Erythroblast (primary cell): ENCODE measurements around the gene RAD18.

Source experiments
- DNase-seq, 2 experiments: peaks; one replicate each; lab custom pipeline; 2025; lab: John Stamatoyannopoulos, UW
- GATA1 ChIP-seq: IDR thresholded peaks from 2 replicates; pipeline ENCODE4 v1.6.1; 2011; ENCODE audit warnings: low read depth, mild to moderate bottlenecking, control low read depth, low read length, moderate library complexity
- POLR2A ChIP-seq: IDR thresholded peaks from 2 replicates; pipeline ENCODE4 v1.6.1; 2011; ENCODE audit warnings: mild to moderate bottlenecking, low read length

The RAD18 gene

GRCh38 chr3:8938021-8938420 lies 25.3 kb downstream of the RAD18 start:
- DNase-seq, result peak; percentile 26 to 28
- TF ChIP-seq POLR2A (no peak), GATA1 (no peak)

GRCh38 chr3:8937064-8938020 lies 25.9 kb downstream of the RAD18 start:
- no peak for DNase-seq
- TF ChIP-seq GATA1, result no peak
- TF ChIP-seq POLR2A, result no peak

- no peak for TF ChIP-seq POLR2A
- no peak for TF ChIP-seq GATA1
- no peak for DNase-seq
These were observed 30.8 kb downstream of the RAD18 start for GRCh38 chr3:8932507-8932906.

- TF ChIP-seq GATA1, result no peak
- DNase-seq, result no peak
These were observed 31.9 kb downstream of the RAD18 start for GRCh38 chr3:8931342-8931741.

GRCh38 chr3:8929860-8930259 lies 33.4 kb downstream of the RAD18 start:
- DNase-seq, result no peak
- TF ChIP-seq POLR2A (no peak), GATA1 (no peak)

- TF ChIP-seq POLR2A (no peak), GATA1 (no peak)
- no peak for DNase-seq
These were observed 48.8 kb downstream of the RAD18 start for GRCh38 chr3:8914491-8914890.

- no peak for DNase-seq
- TF ChIP-seq GATA1, result no peak
These were observed 51.5 kb downstream of the RAD18 start for GRCh38 chr3:8911781-8912180.

- TF ChIP-seq GATA1 (no peak), POLR2A (no peak)
- DNase-seq, result no peak
These were observed 54.1 kb downstream of the RAD18 start for GRCh38 chr3:8909160-8909559.

GRCh38 chr3:8903191-8903590 lies 60.1 kb downstream of the RAD18 start:
- TF ChIP-seq GATA1 (no peak), POLR2A (no peak)
- no peak for DNase-seq

- no peak for DNase-seq
- TF ChIP-seq GATA1, result no peak
- no peak for TF ChIP-seq POLR2A
These were observed 62.4 kb downstream of the RAD18 start for GRCh38 chr3:8900869-8901268.

GRCh38 chr3:8899876-8900460 lies 63.3 kb downstream of the RAD18 start:
- DNase-seq, result no peak
- TF ChIP-seq GATA1 (no peak), POLR2A (no peak)

GRCh38 chr3:8895829-8896228 lies 67.4 kb downstream of the RAD18 start:
- TF ChIP-seq GATA1 (no peak), POLR2A (no peak)
- no peak for DNase-seq

GRCh38 chr3:8893001-8893400 lies 70.3 kb downstream of the RAD18 start:
- TF ChIP-seq POLR2A, result no peak
- TF ChIP-seq GATA1, result no peak
- DNase-seq, result no peak

- TF ChIP-seq POLR2A, result no peak
- TF ChIP-seq GATA1, result no peak
- no peak for DNase-seq
These were observed 71.5 kb downstream of the RAD18 start for GRCh38 chr3:8891774-8892173.
